Measurements from ENCODE around the gene HMCN2.

DNA sequence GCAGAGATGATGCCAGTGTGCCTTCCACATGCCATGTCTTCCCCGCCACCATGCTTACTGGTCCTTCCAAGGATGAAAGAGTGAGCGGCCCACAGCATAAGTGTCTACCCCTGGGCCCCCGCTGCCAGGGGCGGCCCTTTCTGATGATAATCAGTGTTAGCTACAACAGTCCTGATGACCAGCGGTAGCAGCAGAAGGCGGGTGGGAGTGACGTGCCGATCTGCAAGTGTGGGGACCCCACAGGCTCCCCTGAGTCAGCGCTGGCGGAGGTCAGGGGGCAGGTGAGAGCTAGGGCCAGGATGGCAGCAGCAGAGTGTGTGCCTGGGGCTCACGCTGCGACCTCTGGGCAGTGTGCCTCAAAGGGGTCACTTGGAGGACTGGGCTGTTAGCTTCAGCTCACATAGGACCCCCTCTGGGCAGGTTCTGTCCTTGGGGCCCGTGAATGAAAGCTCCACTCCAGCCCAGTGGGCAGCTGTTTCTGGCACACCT lies 80.4 kb downstream of the HMCN2 start:
- TF ChIP-seq, protein P1, sequence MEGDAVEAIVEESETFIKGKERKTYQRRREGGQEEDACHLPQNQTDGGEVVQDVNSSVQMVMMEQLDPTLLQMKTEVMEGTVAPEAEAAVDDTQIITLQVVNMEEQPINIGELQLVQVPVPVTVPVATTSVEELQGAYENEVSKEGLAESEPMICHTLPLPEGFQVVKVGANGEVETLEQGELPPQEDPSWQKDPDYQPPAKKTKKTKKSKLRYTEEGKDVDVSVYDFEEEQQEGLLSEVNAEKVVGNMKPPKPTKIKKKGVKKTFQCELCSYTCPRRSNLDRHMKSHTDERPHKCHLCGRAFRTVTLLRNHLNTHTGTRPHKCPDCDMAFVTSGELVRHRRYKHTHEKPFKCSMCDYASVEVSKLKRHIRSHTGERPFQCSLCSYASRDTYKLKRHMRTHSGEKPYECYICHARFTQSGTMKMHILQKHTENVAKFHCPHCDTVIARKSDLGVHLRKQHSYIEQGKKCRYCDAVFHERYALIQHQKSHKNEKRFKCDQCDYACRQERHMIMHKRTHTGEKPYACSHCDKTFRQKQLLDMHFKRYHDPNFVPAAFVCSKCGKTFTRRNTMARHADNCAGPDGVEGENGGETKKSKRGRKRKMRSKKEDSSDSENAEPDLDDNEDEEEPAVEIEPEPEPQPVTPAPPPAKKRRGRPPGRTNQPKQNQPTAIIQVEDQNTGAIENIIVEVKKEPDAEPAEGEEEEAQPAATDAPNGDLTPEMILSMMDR (IDR thresholded peaks at IDR 0.05; ENCODE audit: low read length), result no peak
- no peak for TF ChIP-seq EZH2 (optimal IDR thresholded peaks at IDR 0.05; ENCODE audit: low read depth, low read length)
